HepG2 (cell line): Measurements from ENCODE around the gene EEFSEC. TPM values are rescaled to one million over a fixed set of nuclear protein-coding genes. Genes with fewer than 3 reads are reported as not detected.

Experiments used
- ATAC-seq: fragments of 200-7000 bp; cut with Tn5 transposase; 3 replicates; pipeline ENCODE4 v1.9.1; 2020; ENCODE audit warnings: mild to moderate bottlenecking, moderate library complexity
- BruUV-seq: library from RNA; stranded (reverse); fragments of 400-500 nt; replicated peaks from 2 replicates; lab custom pipeline; 2021; lab: Mats Ljungman, UMichigan
- CTCF ChIA-PET: fragments of 300-600 bp; formaldehyde crosslinking; extraction: SDS; loops from one replicate; lab custom pipeline; 2021; ENCODE audit warnings: low total read pairs, inconsistent platforms, low intra/inter-chr PET ratio; lab: Yijun Ruan, JAX
- POLR2A ChIA-PET: fragments of 350-600 bp; sonication (Branson Sonifier 250); formaldehyde crosslinking; loops from one replicate; lab custom pipeline; 2020; ENCODE audit warnings: antibody characterized with exemption, inconsistent platforms; lab: Yijun Ruan, JAX
- DNase-seq: peaks from one replicate; pipeline ENCODE4 v3.0.0-alpha.2; 2015; ENCODE audit warnings: low spot score
- FAIRE-seq: peaks from 3 replicates; lab custom pipeline; 2011; peaks lifted over from hg19 to GRCh38; lab: Jason Lieb, UNC
- H2AFZ ChIP-seq: one replicate; pipeline ENCODE4 v1.6.1; 2011; ENCODE audit warnings: low read length, inconsistent platforms
- H3K27ac ChIP-seq: fragments of 300-600 bp; 3 replicates; pipeline ENCODE4 v1.8.0; 2011; ENCODE audit warnings: mixed run types, mild to moderate bottlenecking, mixed read lengths, low read length, inconsistent platforms; ENCODE audit not compliant: insufficient read depth; ENCODE audit errors: extremely low read length
- H3K27me3 ChIP-seq, 2 experiments: fragments of 200-600 bp in 1 of 2; 2 replicates in 1 of 2; 3 replicates in 1 of 2; pipeline versions ENCODE4 v1.6.0 to v1.8.0; 2011; ENCODE audit warnings: low read length in 2 of 2, mild to moderate bottlenecking in 2 of 2, moderate library complexity in 2 of 2, inconsistent platforms in 1 of 2; ENCODE audit not compliant: insufficient read depth in 2 of 2, control insufficient read depth in 1 of 2
- H3K36me3 ChIP-seq, 2 experiments: fragments of 200-600 bp in 1 of 2; replicated peaks in 1 of 2; 2 replicates in 1 of 2; 3 replicates in 1 of 2; pipeline versions ENCODE4 v1.5.1 to v1.8.0; 2011; ENCODE audit warnings: low read length in 2 of 2, inconsistent platforms in 1 of 2; ENCODE audit not compliant: insufficient read depth in 2 of 2, control insufficient read depth in 1 of 2
- H3K4me1 ChIP-seq: 2 replicates; pipeline ENCODE4 v1.5.1; 2012; ENCODE audit warnings: low read length, inconsistent platforms; ENCODE audit not compliant: insufficient read depth
- H3K4me2 ChIP-seq: 2 replicates; pipeline ENCODE4 v1.6.0; 2011; ENCODE audit warnings: low read depth, low read length, inconsistent platforms
- H3K4me3 ChIP-seq, 3 experiments: fragments of 200-600 bp in 1 of 3; sonication (generic), shearing (Covaris generic) in 1 of 3; replicated peaks in 1 of 3; 2 replicates each; pipeline ENCODE4 v1.5.1; 2011 to 2016; ENCODE audit warnings: low read length in 3 of 3, inconsistent platforms in 2 of 3, low read depth in 2 of 3, mild to moderate bottlenecking in 2 of 3, control low read depth in 1 of 3, mixed read lengths in 1 of 3; ENCODE audit not compliant: insufficient read depth in 1 of 3
- H3K79me2 ChIP-seq: one replicate; pipeline ENCODE4 v1.6.1; 2011; ENCODE audit warnings: low read length, inconsistent platforms; ENCODE audit not compliant: insufficient read depth
- H3K9ac ChIP-seq: 2 replicates; pipeline ENCODE4 v1.6.0; 2011; ENCODE audit warnings: mild to moderate bottlenecking, low read depth, low read length, inconsistent platforms; ENCODE audit not compliant: insufficient read depth
- H3K9me3 ChIP-seq: 2 replicates; pipeline ENCODE4 v1.5.1; 2012; ENCODE audit warnings: mild to moderate bottlenecking, low read length
- H4K20me1 ChIP-seq: 2 replicates; pipeline ENCODE4 v1.6.0; 2011; ENCODE audit warnings: inconsistent platforms, mild to moderate bottlenecking, low read length, moderate library complexity; ENCODE audit not compliant: insufficient read depth
- FOSL2 ChIP-seq: sonication (generic); formaldehyde crosslinking; IDR thresholded peaks from 2 replicates; pipeline ENCODE4 v1.4.0; 2020; ENCODE audit warnings: missing genetic modification reagents
- HNF4A ChIP-seq: sonication (generic); formaldehyde crosslinking; IDR thresholded peaks from 2 replicates; pipeline ENCODE4 v1.4.0; 2020; ENCODE audit warnings: missing genetic modification reagents
- KAT7 ChIP-seq: IDR thresholded peaks from 2 replicates; pipeline ENCODE4 v1.6.1; 2018; ENCODE audit warnings: borderline replicate concordance, missing compliant biosample characterization
- KDM5A ChIP-seq: fragments of 200-600 bp; sonication (generic); IDR thresholded peaks from 2 replicates; pipeline ENCODE4 v1.7.0; 2018; ENCODE audit warnings: antibody characterized with exemption, mild to moderate bottlenecking, low read length, borderline replicate concordance
- PHB2 ChIP-seq: fragments of 450-650 bp; IDR thresholded peaks from 2 replicates; pipeline ENCODE4 v1.6.1; 2018; ENCODE audit not compliant: partially characterized antibody
- PRPF4 ChIP-seq: fragments of 200-400 bp; formaldehyde crosslinking; IDR thresholded peaks from 2 replicates; pipeline ENCODE4 v1.6.1; 2016; ENCODE audit warnings: low read length, low read depth; ENCODE audit not compliant: poor library complexity, severe bottlenecking
- RBM22 ChIP-seq: fragments of 200-400 bp; formaldehyde crosslinking; optimal IDR thresholded peaks from 2 replicates; pipeline ENCODE3; 2017; ENCODE audit warnings: mild to moderate bottlenecking, low read length, moderate library complexity
- ZNF331 ChIP-seq: sonication (generic); formaldehyde crosslinking; IDR thresholded peaks from 2 replicates; pipeline ENCODE4 v1.4.0; 2020; ENCODE audit warnings: missing genetic modification reagents
- ZNF34 ChIP-seq: sonication (generic); formaldehyde crosslinking; IDR thresholded peaks from 2 replicates; pipeline ENCODE4 v1.4.0; 2020; ENCODE audit warnings: mild to moderate bottlenecking, missing genetic modification reagents, borderline replicate concordance
- ZNF619 ChIP-seq: sonication (generic); formaldehyde crosslinking; IDR thresholded peaks from 2 replicates; pipeline ENCODE4 v1.4.0; 2020; ENCODE audit warnings: mild to moderate bottlenecking, missing genetic modification reagents
- ZNF629 ChIP-seq: sonication (generic); formaldehyde crosslinking; conservative IDR thresholded peaks from 2 replicates; pipeline ENCODE4 v1.5.0; 2020; ENCODE audit warnings: missing genetic modification reagents
- ZNF746 ChIP-seq: sonication (generic); formaldehyde crosslinking; IDR thresholded peaks from 2 replicates; pipeline ENCODE4 v1.8.0; 2022; ENCODE audit warnings: mild to moderate bottlenecking, missing genetic modification reagents
- ZNF768 ChIP-seq: sonication (generic); formaldehyde crosslinking; IDR thresholded peaks from 2 replicates; pipeline ENCODE4 v1.4.0; 2020; ENCODE audit warnings: missing genetic modification reagents
- ZNF772 ChIP-seq: sonication (generic); formaldehyde crosslinking; IDR thresholded peaks from 2 replicates; pipeline ENCODE4 v1.5.0; 2020; ENCODE audit warnings: mild to moderate bottlenecking, missing genetic modification reagents
- WGBS: methylation state at CpG from one replicate; pipeline ENCODE4 v1.1.6; 2017; ENCODE audit warnings: low lambda C conversion rate; 5-methylcytosine and 5-hydroxymethylcytosine counted together
- in situ Hi-C: cut with HindIII; loops from 2 replicates; pipeline ENCODE4 v1.10.0; 2017; ENCODE audit warnings: low pct_unique_long_range_greater_than_20kb; ENCODE audit not compliant: extremely low pct_ligation_motif_present
- intact Hi-C: fragments of 100-400 bp; cut with micrococcal nuclease; formaldehyde crosslinking; loops from one replicate; pipeline ENCODE4 v1.10.0; 2022; ENCODE audit not compliant: unreplicated experiment
- polyA plus RNA-seq, 8 experiments: library from polyadenylated mRNA; depleted of rRNA in 3 of 8; stranded (reverse) in 7 of 8; unstranded in 1 of 8; fragments of >200 nt; fragmentation: Illumina TruSeq in 4 of 8; extraction: Trizol in 4 of 8; gene quantifications; 2 replicates each; pipeline versions ENCODE4 v1.2.1 to v1.2.3, GENCODE V29; 2011 to 2016; ENCODE audit warnings: low read depth in 4 of 8, missing spikeins in 1 of 8, mixed read lengths in 1 of 8; ENCODE audit not compliant: insufficient read depth in 1 of 8
- total RNA-seq, 5 experiments: library from RNA; depleted of rRNA; stranded (reverse); fragments of >200 nt; fragmentation: Illumina TruSeq; extraction: Trizol; gene quantifications; 2 replicates each; pipeline ENCODE4 v1.2.3, GENCODE V29; 2016; ENCODE audit warnings: low read depth in 1 of 5
- TF ChIP-seq, protein P1 (sequence below): sonication (generic); formaldehyde crosslinking; IDR thresholded peaks from 2 replicates; pipeline ENCODE4 v1.9.0; 2021; ENCODE audit warnings: missing genetic modification reagents, borderline replicate concordance

The EEFSEC gene
- total and polyA plus RNA-seq, 2 of the 13 experiments (the other 11 are each of a cell fraction or from before 2014, with no cell fraction given), result 6.4 to 24.2 TPM

DNA sequence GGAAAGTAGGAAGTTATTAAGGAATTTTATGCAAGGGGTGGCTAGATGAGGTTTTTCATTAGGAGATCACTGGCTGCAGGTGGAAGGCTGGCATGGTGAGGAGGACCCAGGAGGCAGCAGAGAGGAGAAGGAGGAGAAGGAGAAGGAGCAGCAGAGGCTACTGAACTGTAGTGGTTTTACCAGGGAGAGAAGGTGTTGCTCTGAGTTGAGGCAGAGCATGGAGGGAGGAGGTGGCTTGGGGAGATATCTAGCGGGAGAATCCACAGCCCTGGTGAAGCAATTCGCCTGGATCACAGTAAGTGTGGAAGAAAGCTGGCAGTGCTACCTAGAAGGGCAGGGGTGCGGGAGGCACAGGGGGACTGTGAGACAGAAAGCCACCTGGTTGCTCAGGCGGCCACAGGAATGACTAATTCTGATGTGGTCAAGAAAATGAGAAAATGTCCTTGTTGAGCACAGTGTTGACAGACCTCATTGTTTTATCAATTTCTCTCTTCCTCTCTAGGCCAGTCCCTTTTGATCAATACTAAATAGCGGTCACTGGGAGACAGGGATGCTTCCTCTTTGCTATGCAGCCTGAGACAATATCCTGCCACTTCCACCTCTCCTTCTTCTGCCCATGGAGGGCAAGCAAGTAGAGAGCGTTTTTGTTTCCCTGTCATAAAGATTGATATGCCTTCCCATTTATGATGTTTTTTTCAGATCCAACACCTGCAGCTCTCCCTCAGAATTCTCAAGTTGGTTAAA lies 94.6 kb downstream of the EEFSEC start:
- peaks cover 13% of the 10 kb centered on the region for H3K4me1 ChIP-seq
- H4K20me1 ChIP-seq, result no peaks in the 10 kb centered on the region
- in situ Hi-C loops (no loop called here), intact Hi-C loops (no loop called here)
- ATAC-seq (no peak), FAIRE-seq (no peak), DNase-seq (no peak)
- no TSS peak for BruUV-seq
- no peak overlapping the region for H3K4me2 ChIP-seq
- H3K9me3 ChIP-seq, result no peaks in the 10 kb centered on the region
- no peak overlapping the region for H3K27ac ChIP-seq
- H3K27me3 ChIP-seq, result no peaks in the 10 kb centered on the region
- H3K36me3 ChIP-seq, result peaks cover 14 to 43% of the 10 kb centered on the region in 2 experiments
- CTCF ChIA-PET, result no interaction called here
- no peak overlapping the region for H2AFZ ChIP-seq
- POLR2A ChIA-PET, result no interaction called here
- H3K4me3 ChIP-seq, result no peak overlapping the region
- 92% methylated on average over 6 of the region's 6 CpGs for WGBS
- no peaks in the 10 kb centered on the region for H3K79me2 ChIP-seq
- H3K9ac ChIP-seq, result no peak overlapping the region
- TF ChIP-seq RBM22 (no peak), ZNF772 (CRISPR knock-in tag) (no peak), ZNF34 (CRISPR knock-in tag) (no peak), ZNF331 (CRISPR knock-in tag) (no peak)

GRCh38 chr3:128252083-128252482 lies 98.8 kb downstream of the EEFSEC start:
- Histone ChIP-seq H3K27me3 (no peaks in the 10 kb centered on the region), H3K4me3 (no peak overlapping the region), H3K4me1 (peaks cover 19% of the 10 kb centered on the region), H3K4me2 (no peak overlapping the region), H3K9ac (no peak overlapping the region), H4K20me1 (0 out of 2 replicates have a peak, but pooled peaks cover 4% of the 10 kb centered on the region)
- intact Hi-C loops, result no loop called here
- FAIRE-seq (no peak), ATAC-seq (peak; percentile 61), DNase-seq (peak; percentile 44)
- TF ChIP-seq, protein P1, sequence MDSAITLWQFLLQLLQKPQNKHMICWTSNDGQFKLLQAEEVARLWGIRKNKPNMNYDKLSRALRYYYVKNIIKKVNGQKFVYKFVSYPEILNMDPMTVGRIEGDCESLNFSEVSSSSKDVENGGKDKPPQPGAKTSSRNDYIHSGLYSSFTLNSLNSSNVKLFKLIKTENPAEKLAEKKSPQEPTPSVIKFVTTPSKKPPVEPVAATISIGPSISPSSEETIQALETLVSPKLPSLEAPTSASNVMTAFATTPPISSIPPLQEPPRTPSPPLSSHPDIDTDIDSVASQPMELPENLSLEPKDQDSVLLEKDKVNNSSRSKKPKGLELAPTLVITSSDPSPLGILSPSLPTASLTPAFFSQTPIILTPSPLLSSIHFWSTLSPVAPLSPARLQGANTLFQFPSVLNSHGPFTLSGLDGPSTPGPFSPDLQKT (CRISPR knock-in tag), result no peak
- TF ChIP-seq ZNF619 (CRISPR knock-in tag), result no peak
- TF ChIP-seq FOSL2, result peak; percentile 15; the same call in 1 of the 2 replicates
- TF ChIP-seq PHB2, result no peak
- peak; percentile 14; the same call in 1 of the 2 replicates for TF ChIP-seq HNF4A
- TF ChIP-seq PRPF4, result no peak
- no peak for TF ChIP-seq ZNF746 (CRISPR knock-in tag)
- no peak for TF ChIP-seq KDM5A
- peak; percentile 65 for TF ChIP-seq ZNF629 (CRISPR knock-in tag)
- no peak for TF ChIP-seq KAT7 (CRISPR knock-in tag)
- peak; percentile 66; the same call in 1 of the 2 replicates for TF ChIP-seq ZNF768 (CRISPR knock-in tag)
- TF ChIP-seq, all 625 proteins: peak for 4
- in situ Hi-C loops, result no loop called here
- POLR2A ChIA-PET, result no interaction called here
- H3K36me3 ChIP-seq, result peaks cover 8 to 32% of the 10 kb centered on the region in 2 experiments
- WGBS, result 82% methylated on average over 3 of the region's 3 CpGs
- no peaks in the 10 kb centered on the region for H3K9me3 ChIP-seq
- no TSS peak for BruUV-seq
- no peak overlapping the region for H2AFZ ChIP-seq
- CTCF ChIA-PET, result no interaction called here
- H3K27ac ChIP-seq, result no peak overlapping the region
- no peaks in the 10 kb centered on the region for H3K79me2 ChIP-seq
